Lower lobe of right lung (tissue), 2 donors: ENCODE results near the gene NUFIP1. TPM values are rescaled to one million over a fixed set of nuclear protein-coding genes. Genes with fewer than 3 reads are reported as not detected.
A peak's percentile ranks its signal among the peaks of the same experiment; 100 is the strongest.
"Not testable (repeated sequence)": the region's sequence is repeated elsewhere in the genome, so short reads cannot be mapped to it uniquely, and the experiment has no call there.

ENCODE experiments used
- ATAC-seq, 2 donors: fragments of 200-7000 bp; cut with Tn5 transposase; one replicate each; pipeline ENCODE4 v1.9.1; 2020 to 2022; ENCODE audit warnings: mild to moderate bottlenecking in 2 of 2, moderate library complexity in 2 of 2
- DNase-seq: peaks from one replicate; pipeline ENCODE4 v3.0.0-alpha.2; 2020
- H3K27ac ChIP-seq: fragments of 200-600 bp; one replicate; pipeline ENCODE4 v1.8.0; 2022
- H3K27me3 ChIP-seq: fragments of 200-600 bp; one replicate; pipeline ENCODE4 v1.8.0; 2022; ENCODE audit warnings: low read depth
- H3K36me3 ChIP-seq: fragments of 200-600 bp; one replicate; pipeline ENCODE4 v1.8.0; 2022; ENCODE audit warnings: mild to moderate bottlenecking
- H3K4me1 ChIP-seq: fragments of 200-600 bp; one replicate; pipeline ENCODE4 v1.8.0; 2022
- H3K4me3 ChIP-seq: fragments of 200-600 bp; one replicate; pipeline ENCODE4 v1.8.0; 2022; ENCODE audit warnings: mild to moderate bottlenecking
- H3K9me3 ChIP-seq: fragments of 200-600 bp; one replicate; pipeline ENCODE4 v1.8.0; 2022
- intact Hi-C: fragments of 100-400 bp; cut with DNase I; formaldehyde crosslinking; loops from one replicate; pipeline ENCODE4 v1.11.0; 2022
- total RNA-seq: library from RNA; stranded (reverse); fragmentation: NEBNext Ultra II Directional; extraction: Animal tissue kit (Norgen Biotek cat#: 25700); gene quantifications from one replicate; pipeline ENCODE4 v1.2.1, GENCODE V29; 2021
- TF ChIP-seq, protein P1 (sequence below): fragments of 200-600 bp; IDR thresholded peaks from one replicate; pipeline ENCODE4 v1.8.0; 2022; ENCODE audit warnings: antibody characterized with exemption, mild to moderate bottlenecking
- donor health status: DM: no; HTN: yes; CAD: no; lungs with severe emphysema.

Gene NUFIP1
- total RNA-seq, 1 donor from 2014 or later = 3.8 TPM

DNA sequence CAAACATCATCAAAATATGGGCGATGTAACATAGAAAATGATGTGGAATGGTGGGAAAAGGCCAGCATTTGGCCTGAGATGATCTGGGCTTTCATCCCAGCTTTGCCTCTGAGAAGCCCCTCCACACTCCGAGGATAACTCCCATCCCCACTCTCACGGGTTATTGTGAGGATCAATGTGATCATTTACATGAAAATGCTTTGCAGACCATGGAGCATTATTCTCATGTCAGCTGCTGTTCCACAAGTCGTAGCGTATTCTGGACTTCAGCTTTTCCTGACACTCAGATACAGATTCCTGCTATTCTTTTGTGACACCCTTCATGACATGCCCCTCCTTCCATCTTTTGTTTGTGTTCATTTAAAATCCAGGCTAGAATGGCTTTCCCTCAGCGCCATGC lies 86.5 kb downstream of the NUFIP1 start:
- no peaks in the 10 kb centered on the region for H3K27me3 ChIP-seq
- H3K36me3 ChIP-seq = no peaks in the 10 kb centered on the region
- no peaks in the 10 kb centered on the region for H3K9me3 ChIP-seq
- no peaks in the 10 kb centered on the region for H3K4me1 ChIP-seq
- DNase-seq = no peak
- TF ChIP-seq, protein P1, sequence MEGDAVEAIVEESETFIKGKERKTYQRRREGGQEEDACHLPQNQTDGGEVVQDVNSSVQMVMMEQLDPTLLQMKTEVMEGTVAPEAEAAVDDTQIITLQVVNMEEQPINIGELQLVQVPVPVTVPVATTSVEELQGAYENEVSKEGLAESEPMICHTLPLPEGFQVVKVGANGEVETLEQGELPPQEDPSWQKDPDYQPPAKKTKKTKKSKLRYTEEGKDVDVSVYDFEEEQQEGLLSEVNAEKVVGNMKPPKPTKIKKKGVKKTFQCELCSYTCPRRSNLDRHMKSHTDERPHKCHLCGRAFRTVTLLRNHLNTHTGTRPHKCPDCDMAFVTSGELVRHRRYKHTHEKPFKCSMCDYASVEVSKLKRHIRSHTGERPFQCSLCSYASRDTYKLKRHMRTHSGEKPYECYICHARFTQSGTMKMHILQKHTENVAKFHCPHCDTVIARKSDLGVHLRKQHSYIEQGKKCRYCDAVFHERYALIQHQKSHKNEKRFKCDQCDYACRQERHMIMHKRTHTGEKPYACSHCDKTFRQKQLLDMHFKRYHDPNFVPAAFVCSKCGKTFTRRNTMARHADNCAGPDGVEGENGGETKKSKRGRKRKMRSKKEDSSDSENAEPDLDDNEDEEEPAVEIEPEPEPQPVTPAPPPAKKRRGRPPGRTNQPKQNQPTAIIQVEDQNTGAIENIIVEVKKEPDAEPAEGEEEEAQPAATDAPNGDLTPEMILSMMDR = no peak
- no peak overlapping the region for H3K4me3 ChIP-seq
- no peak for ATAC-seq
- no peak overlapping the region for H3K27ac ChIP-seq
- intact Hi-C loops = no loop called here

DNA sequence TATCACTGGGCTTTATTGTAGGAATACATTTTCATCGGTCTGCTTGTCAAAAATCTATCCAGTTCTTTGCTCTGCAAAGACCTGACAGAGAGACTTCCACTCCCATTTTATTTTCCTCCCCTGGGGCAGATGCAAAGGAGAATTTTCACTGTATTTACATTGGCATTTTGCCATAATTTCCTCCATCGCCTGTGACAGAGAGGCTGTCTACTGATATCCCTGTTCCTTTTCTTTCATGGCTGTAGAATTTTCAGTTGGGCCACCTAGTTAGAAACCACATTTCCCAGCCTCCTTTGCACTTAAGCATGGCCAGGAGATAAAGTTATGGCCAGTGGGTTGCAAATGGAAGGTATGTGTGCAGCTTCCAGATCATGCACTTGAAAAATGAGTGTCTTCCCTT lies 89.3 kb downstream of the NUFIP1 start:
- no peaks in the 10 kb centered on the region for H3K9me3 ChIP-seq
- DNase-seq (no peak), ATAC-seq (no peak)
- intact Hi-C loops = no loop called here
- TF ChIP-seq, protein P1 = no peak
- H3K4me3 ChIP-seq = no peak overlapping the region
- H3K27ac ChIP-seq = no peak overlapping the region
- no peaks in the 10 kb centered on the region for H3K27me3 ChIP-seq
- H3K36me3 ChIP-seq = no peaks in the 10 kb centered on the region
- H3K4me1 ChIP-seq = no peaks in the 10 kb centered on the region

DNA sequence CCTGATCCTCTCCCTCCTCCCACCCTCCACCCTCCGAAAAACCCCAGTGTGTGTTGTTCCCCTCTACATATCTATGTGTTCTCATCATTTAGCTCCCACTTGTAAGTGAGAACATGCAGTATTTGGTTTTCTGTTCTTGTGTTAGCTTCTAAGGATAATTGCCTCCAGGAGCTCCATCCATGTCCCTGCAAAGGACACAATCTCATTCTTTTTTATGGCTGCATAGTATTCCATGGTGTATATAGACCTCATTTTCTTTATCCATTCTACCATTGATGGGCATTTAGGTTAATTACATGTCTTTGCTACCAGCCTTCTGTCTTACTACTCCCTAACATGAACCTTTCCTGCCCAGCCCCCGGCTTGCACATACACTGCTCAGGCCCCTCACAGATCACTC lies 91.0 kb downstream of the NUFIP1 start:
- DNase-seq, intact Hi-C loops, ATAC-seq, H3K27me3 ChIP-seq, H3K36me3 ChIP-seq, H3K27ac ChIP-seq, H3K9me3 ChIP-seq, H3K4me1 ChIP-seq, H3K4me3 ChIP-seq: not testable (repeated sequence)

DNA sequence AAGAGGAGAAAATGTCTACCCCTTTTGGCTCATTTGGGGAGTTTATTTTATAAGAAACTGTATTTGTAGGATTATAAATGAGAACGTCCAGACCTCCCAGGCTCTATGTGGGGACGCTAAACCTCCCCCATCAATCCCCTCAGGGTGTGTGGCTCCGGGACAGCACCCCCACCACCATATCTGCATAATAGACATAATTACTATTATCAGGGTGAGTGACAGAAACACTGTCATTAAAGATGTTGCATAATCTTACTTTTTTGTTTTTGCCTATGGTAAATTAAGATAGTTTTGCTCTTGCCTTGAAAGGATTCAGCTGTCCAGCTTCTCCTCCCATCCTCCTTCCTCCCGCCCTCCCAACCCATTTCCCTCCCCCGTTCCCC lies 93.3 kb downstream of the NUFIP1 start:
- Histone ChIP-seq H3K27me3 (no peaks in the 10 kb centered on the region), H3K9me3 (no peaks in the 10 kb centered on the region), H3K27ac (no peak overlapping the region), H3K4me1 (no peaks in the 10 kb centered on the region), H3K36me3 (no peaks in the 10 kb centered on the region), H3K4me3 (no peak overlapping the region)
- DNase-seq (no peak), ATAC-seq (no peak)
- TF ChIP-seq, protein P1 = no peak
- intact Hi-C loops = no loop called here

DNA sequence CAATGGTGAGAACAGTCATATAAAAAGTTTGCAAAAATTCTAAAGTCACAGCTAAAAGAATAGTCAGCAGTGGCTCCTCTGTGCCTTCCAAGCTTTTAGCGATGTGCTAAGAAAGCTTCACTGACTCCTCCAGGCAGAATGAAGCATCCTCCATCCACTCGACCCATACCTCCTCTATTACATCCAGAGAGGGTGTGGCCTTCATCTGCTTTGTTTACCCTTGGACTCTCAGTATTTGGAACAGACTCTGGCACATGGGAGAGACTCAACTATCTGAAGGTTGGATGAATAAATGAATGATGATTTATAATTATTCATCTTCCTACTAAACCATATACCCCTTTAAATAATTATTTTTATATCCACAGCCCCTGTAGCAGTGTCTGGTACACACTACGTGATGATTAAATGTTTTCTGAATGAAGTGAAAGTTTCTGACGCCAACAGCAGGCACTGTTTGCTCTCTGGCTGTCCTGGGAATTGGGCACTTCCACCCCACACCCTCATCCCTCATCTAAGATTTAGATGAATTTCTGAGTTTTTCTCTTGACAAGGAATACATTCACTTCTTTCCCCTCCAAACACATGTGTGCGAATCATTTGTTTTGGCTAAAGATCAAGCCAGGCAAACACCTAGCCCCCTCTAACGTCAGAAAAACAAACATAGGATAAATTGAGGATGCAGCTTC lies 93.9 kb downstream of the NUFIP1 start:
- TF ChIP-seq, protein P1 = no peak
- Histone ChIP-seq H3K9me3 (no peaks in the 10 kb centered on the region), H3K27me3 (no peaks in the 10 kb centered on the region), H3K4me3 (no peak overlapping the region), H3K27ac (no peak overlapping the region), H3K36me3 (no peaks in the 10 kb centered on the region), H3K4me1 (no peaks in the 10 kb centered on the region)
- DNase-seq (no peak), ATAC-seq (peak in 1 of 2 donors; percentile 36)
- intact Hi-C loops = no loop called here

DNA sequence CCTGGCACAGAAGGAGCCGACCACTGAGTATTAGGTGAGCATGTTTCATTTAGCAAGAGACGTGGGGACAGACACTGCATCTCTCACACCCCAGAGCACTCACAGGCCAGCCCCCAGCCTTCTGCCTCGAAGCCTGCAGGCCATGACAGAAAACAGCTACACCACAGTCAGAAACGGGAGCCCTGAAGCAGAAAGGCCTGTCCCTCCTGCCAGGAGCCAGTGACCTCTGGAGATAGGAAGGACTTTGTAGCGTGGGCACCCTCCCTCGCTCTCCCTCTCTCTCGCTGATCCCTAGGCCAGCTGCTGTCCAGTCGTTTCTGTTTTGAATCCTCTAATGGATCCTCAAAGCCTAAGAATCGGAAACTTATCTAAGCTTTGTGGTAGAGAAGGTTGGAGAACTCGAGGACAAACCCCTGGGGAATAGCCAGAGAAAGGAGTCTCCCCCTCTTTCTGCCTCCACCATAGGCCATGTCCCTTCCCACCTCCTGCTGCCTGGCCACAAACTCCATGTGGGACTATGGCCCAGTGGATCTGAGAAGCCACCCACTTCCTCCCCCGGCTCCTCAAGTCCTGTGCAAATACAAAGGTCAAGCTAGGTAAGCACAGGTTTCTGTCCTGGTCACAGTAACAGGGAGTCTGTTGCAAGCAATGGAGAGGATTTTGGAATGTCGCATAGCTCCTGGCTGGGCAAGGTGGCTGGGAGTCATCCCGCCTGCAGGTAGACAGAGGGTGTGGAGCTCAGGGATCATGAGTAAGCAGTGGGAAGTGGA lies 95.1 kb downstream of the NUFIP1 start:
- Histone ChIP-seq H3K36me3 (no peaks in the 10 kb centered on the region), H3K27ac (no peak overlapping the region), H3K4me1 (no peaks in the 10 kb centered on the region), H3K4me3 (no peak overlapping the region), H3K9me3 (no peaks in the 10 kb centered on the region), H3K27me3 (no peaks in the 10 kb centered on the region)
- ATAC-seq (peak; percentile 78 to 81), DNase-seq (no peak)
- intact Hi-C loops = no loop called here
- TF ChIP-seq, protein P1 = no peak
